DMS53 treated with DMSO at 0.1 percent for 48 hours (cell line): ENCODE data around the gene PRIMPOL.
"Not testable (repeated sequence)": the region's sequence is repeated elsewhere in the genome, so short reads cannot be mapped to it uniquely, and the experiment has no call there.

Experiments used
- DNase-seq: peaks from one replicate; lab custom pipeline; 2025; ENCODE audit not compliant: unreplicated experiment; lab: John Stamatoyannopoulos, UW

The PRIMPOL gene

GRCh38 chr4:184636897-184637296, 12.6 kb upstream of the PRIMPOL start:
- no peak for DNase-seq

GRCh38 chr4:184641022-184641421, 8.5 kb upstream of the PRIMPOL start:
- no peak for DNase-seq

- no peak for DNase-seq
Observed at GRCh38 chr4:184641451-184641850, 8.1 kb upstream of the PRIMPOL start.

- no peak for DNase-seq
Observed at GRCh38 chr4:184643731-184644130, 5.8 kb upstream of the PRIMPOL start.

- DNase-seq = no peak
Observed at GRCh38 chr4:184644553-184645307, 4.8 kb upstream of the PRIMPOL start.

- DNase-seq = no peak
Observed at GRCh38 chr4:184645904-184646610, 3.5 kb upstream of the PRIMPOL start.

GRCh38 chr4:184647266-184648053, 2.1 kb upstream of the PRIMPOL start:
- no peak for DNase-seq

GRCh38 chr4:184648054-184648312, 1.6 kb upstream of the PRIMPOL start:
- no peak for DNase-seq

GRCh38 chr4:184648313-184649025, 1.1 kb upstream of the PRIMPOL start:
- peak; percentile 27 for DNase-seq

- peak; percentile 31 for DNase-seq
Observed at GRCh38 chr4:184649971-184650855, 675 bp downstream of the PRIMPOL start.

GRCh38 chr4:184651899-184652298, 2.4 kb downstream of the PRIMPOL start:
- no peak for DNase-seq

GRCh38 chr4:184652681-184653080, 3.1 kb downstream of the PRIMPOL start:
- not testable (repeated sequence) for DNase-seq

GRCh38 chr4:184653650-184654049, 4.1 kb downstream of the PRIMPOL start:
- DNase-seq = no peak

- DNase-seq = no peak
Observed at GRCh38 chr4:184655889-184656869, 6.6 kb downstream of the PRIMPOL start.

GRCh38 chr4:184657144-184657543, 7.6 kb downstream of the PRIMPOL start:
- DNase-seq = no peak

GRCh38 chr4:184657820-184658219, 8.3 kb downstream of the PRIMPOL start:
- DNase-seq = not testable (repeated sequence)

GRCh38 chr4:184660978-184661377, 11.4 kb downstream of the PRIMPOL start:
- DNase-seq = no peak

- no peak for DNase-seq
Observed at GRCh38 chr4:184662236-184662635, 12.7 kb downstream of the PRIMPOL start.
